Activated B cell treated with CpG ODN at 0.5 μM for 24 hours (primary cell): ENCODE results near the gene MT1H. TPM values are rescaled to one million over a fixed set of nuclear protein-coding genes. Genes with fewer than 3 reads are reported as not detected.

Experiments used
- ATAC-seq: fragments of 200-7000 bp; cut with Tn5 transposase; one replicate; pipeline ENCODE4 v1.10.0; 2021; ENCODE audit warnings: low read depth, mild to moderate bottlenecking, moderate library complexity
- CTCF ChIA-PET: fragments of 350-600 bp; sonication (Branson Sonifier 250); formaldehyde crosslinking; loops from one replicate; lab custom pipeline; 2021; ENCODE audit warnings: antibody characterized with exemption; lab: Charles Lee
- POLR2A ChIA-PET: fragments of 350-600 bp; sonication (Branson Sonifier 250); formaldehyde crosslinking; loops from one replicate; lab custom pipeline; 2021; ENCODE audit warnings: antibody characterized with exemption; lab: Charles Lee
- DNase-seq: peaks from one replicate; pipeline ENCODE4 v3.0.0; 2022
- H3K27ac Mint-ChIP-seq: one replicate; pipeline ENCODE4 v1.8.0; 2020; ENCODE audit warnings: mixed read lengths
- H3K27me3 Mint-ChIP-seq: one replicate; pipeline ENCODE4 v1.8.0; 2021; ENCODE audit warnings: mixed read lengths
- H3K36me3 Mint-ChIP-seq: one replicate; pipeline ENCODE4 v1.8.0; 2021; ENCODE audit warnings: low read depth, mixed read lengths
- H3K4me1 Mint-ChIP-seq: one replicate; pipeline ENCODE4 v1.8.0; 2021; ENCODE audit warnings: mixed read lengths
- H3K4me3 Mint-ChIP-seq: one replicate; pipeline ENCODE4 v1.8.0; 2020; ENCODE audit warnings: mild to moderate bottlenecking, mixed read lengths
- H3K9me3 Mint-ChIP-seq: one replicate; pipeline ENCODE4 v1.8.0; 2020; ENCODE audit warnings: mixed read lengths
- CTCF ChIP-seq: fragments of 200-600 bp; IDR thresholded peaks from one replicate; pipeline ENCODE4 v1.8.0; 2022; ENCODE audit warnings: antibody characterized with exemption, mild to moderate bottlenecking
- intact Hi-C: fragments of 100-400 bp; cut with micrococcal nuclease; formaldehyde crosslinking; loops from one replicate; pipeline ENCODE4 v1.15.1; 2024
- total RNA-seq: library from RNA; stranded (reverse); gene quantifications from 2 replicates; pipeline ENCODE4 v1.2.3, GENCODE V29; 2022

Gene MT1H
- total RNA-seq, 1 donor from 2014 or later: 1.3 TPM

- no peaks in the 10 kb centered on the region for H3K36me3 Mint-ChIP-seq
- peaks cover 39% of the 10 kb centered on the region for H3K27me3 Mint-ChIP-seq
- TF ChIP-seq CTCF: no peak
- H3K9me3 Mint-ChIP-seq: no peaks in the 10 kb centered on the region
- ChIA-PET CTCF (no interaction called here), POLR2A (no interaction called here)
- H3K4me3 Mint-ChIP-seq: no peak overlapping the region
- intact Hi-C loops: no loop called here
- ATAC-seq (no peak), DNase-seq (no peak)
- H3K4me1 Mint-ChIP-seq: peaks cover 12% of the 10 kb centered on the region
- H3K27ac Mint-ChIP-seq: no peak overlapping the region
Measured at GRCh38 chr16:56647641-56648431, 21.8 kb upstream of the MT1H start.

GRCh38 chr16:56649271-56649670, 20.3 kb upstream of the MT1H start:
- DNase-seq (no peak), ATAC-seq (no peak)
- ChIA-PET POLR2A (interaction anchor here (0.6 kb wide), 1 partner anchor 8 kb away, joined by 3 read pairs; no protein-coding TSS in a partner anchor), CTCF (no interaction called here)
- Mint-ChIP-seq H3K9me3 (no peaks in the 10 kb centered on the region), H3K4me1 (peaks cover 11% of the 10 kb centered on the region), H3K27me3 (peaks cover 31% of the 10 kb centered on the region), H3K36me3 (no peaks in the 10 kb centered on the region), H3K4me3 (no peak overlapping the region), H3K27ac (no peak overlapping the region)
- no peak for TF ChIP-seq CTCF
- intact Hi-C loops: no loop called here

- intact Hi-C loops: no loop called here
- no peak for ATAC-seq
- CTCF ChIA-PET: interaction anchor here (0.7 kb wide), 1 partner anchor 51 kb away, joined by 3 read pairs; no protein-coding TSS in a partner anchor
- Mint-ChIP-seq H3K27me3 (peaks cover 27% of the 10 kb centered on the region), H3K36me3 (no peaks in the 10 kb centered on the region), H3K27ac (no peak overlapping the region), H3K4me1 (peaks cover 14% of the 10 kb centered on the region), H3K9me3 (no peaks in the 10 kb centered on the region), H3K4me3 (no peak overlapping the region)
- no peak for TF ChIP-seq CTCF
- POLR2A ChIA-PET: no interaction called here
- DNase-seq: no peak
Measured at GRCh38 chr16:56649820-56650219, 19.8 kb upstream of the MT1H start.

- peaks cover 20% of the 10 kb centered on the region for H3K27me3 Mint-ChIP-seq
- H3K4me3 Mint-ChIP-seq: no peak within 1 kb of the TSS
- no peaks in the 10 kb centered on the region for H3K9me3 Mint-ChIP-seq
- ATAC-seq: no peak
- POLR2A ChIA-PET: no interaction called here
- H3K4me1 Mint-ChIP-seq: peaks cover 15% of the 10 kb centered on the region
- no peak within 1 kb of the TSS for H3K27ac Mint-ChIP-seq
- no peak for DNase-seq
- intact Hi-C loops: no loop called here
- CTCF ChIA-PET: no interaction called here
- no peak for TF ChIP-seq CTCF
- no peaks in the 10 kb centered on the region for H3K36me3 Mint-ChIP-seq
Measured at GRCh38 chr16:56651586-56651985, 18.0 kb upstream of the MT1H start, which contains the start of gene MT1B. Gene MT1B (plus strand): TSS chr16:56651886. CDS start chr16:56651954, 68 bp downstream.

GRCh38 chr16:56652600-56652999, 17.0 kb upstream of the MT1H start:
- ChIA-PET CTCF (no interaction called here), POLR2A (interaction anchor here (0.6 to 0.7 kb wide), 2 partner anchors 39 to 43 kb away, joined by 3 to 7 read pairs; no protein-coding TSS in a partner anchor)
- Mint-ChIP-seq H3K27me3 (peaks cover 13% of the 10 kb centered on the region), H3K36me3 (no peaks in the 10 kb centered on the region), H3K4me1 (peaks cover 19% of the 10 kb centered on the region), H3K9me3 (no peaks in the 10 kb centered on the region), H3K4me3 (no peak overlapping the region), H3K27ac (no peak overlapping the region)
- no peak for TF ChIP-seq CTCF
- no peak for ATAC-seq
- no peak for DNase-seq
- intact Hi-C loops: no loop called here
